Tibial nerve (tissue), 4 donors: ENCODE data around the gene PTBP3. TPM values are rescaled to one million over a fixed set of nuclear protein-coding genes. Genes with fewer than 3 reads are reported as not detected.

Source experiments
- DNase-seq, 2 donors: peaks; one replicate each; pipeline ENCODE4 v3.0.0-alpha.2; 2019; ENCODE audit warnings: low spot score in 2 of 2
- H3K27ac ChIP-seq, 4 donors: fragments of 200-600 bp; sonication (generic) in 3 of 4; one replicate each; pipeline ENCODE4 v1.5.1; 2017 to 2019; ENCODE audit warnings: mild to moderate bottlenecking in 1 of 4
- H3K27me3 ChIP-seq, 2 donors: fragments of 200-600 bp; sonication (generic) in 1 of 2; one replicate each; pipeline versions ENCODE4 v1.5.1 to v1.6.0; 2017 to 2019
- H3K36me3 ChIP-seq, 3 donors: fragments of 200-600 bp; sonication (generic); one replicate each; pipeline ENCODE4 v1.5.1; 2018 to 2019
- H3K4me1 ChIP-seq, 4 donors: fragments of 200-600 bp; sonication (generic) in 3 of 4; one replicate each; pipeline ENCODE4 v1.5.1; 2017 to 2019
- H3K4me3 ChIP-seq, 4 donors: fragments of 200-600 bp; sonication (generic) in 3 of 4; one replicate each; pipeline ENCODE4 v1.5.1; 2017 to 2019; ENCODE audit warnings: mild to moderate bottlenecking in 1 of 4, moderate library complexity in 1 of 4
- H3K9me3 ChIP-seq, 4 donors: fragments of 200-600 bp; sonication (generic) in 3 of 4; one replicate each; pipeline ENCODE4 v1.5.1; 2017 to 2019
- CTCF ChIP-seq, 5 experiments: fragments of 200-600 bp in 3 of 5; fragments of 450-650 bp in 2 of 5; sonication (generic) in 3 of 5; IDR thresholded peaks; one replicate each; pipeline ENCODE4 v1.5.1; 2016 to 2019; ENCODE audit warnings: antibody characterized with exemption in 5 of 5, mild to moderate bottlenecking in 3 of 5, moderate library complexity in 2 of 5
- EP300 ChIP-seq, 2 donors: sonication (generic); formaldehyde crosslinking; IDR thresholded peaks; one replicate each; pipeline ENCODE4 v1.6.1; 2017; ENCODE audit warnings: antibody characterized with exemption in 2 of 2, mild to moderate bottlenecking in 1 of 2
- POLR2A ChIP-seq, 2 donors: fragments of 450-650 bp; IDR thresholded peaks; one replicate each; pipeline ENCODE4 v1.6.1; 2017; ENCODE audit warnings: antibody characterized with exemption in 2 of 2, mild to moderate bottlenecking in 2 of 2, moderate library complexity in 2 of 2
- WGBS, 2 donors: methylation state at CpG; one replicate each; pipeline ENCODE4 v1.1.5; 2018; 5-methylcytosine and 5-hydroxymethylcytosine counted together
- total RNA-seq, 4 donors: library from RNA; depleted of rRNA; stranded (reverse); fragments of >200 nt; gene quantifications; one replicate each; pipeline ENCODE4 v1.1.0, GENCODE V29; 2016

Gene PTBP3
- total RNA-seq, 4 donors from 2014 or later, result 25.9 to 46.5 (median 31.8) TPM

GRCh38 chr9:112380102-112380824 is 46.8 kb upstream of the PTBP3 start, which contains the start of gene HSDL2:
Gene HSDL2 (plus strand): TSS chr9:112380108. CDS start chr9:112380164, 56 bp downstream.
- no peaks in the 10 kb centered on the region for H3K36me3 ChIP-seq
- peak within 1 kb of the TSS; percentile 61 to 89 (median 81) for H3K4me3 ChIP-seq
- 0% methylated on average over 24 to 35 of the region's 43 CpGs for WGBS, 2 donors
- H3K27ac ChIP-seq, result peak within 1 kb of the TSS; percentile 96 to 99 (median 98)
- peaks cover 0 to 62% (median 2%) of the 10 kb centered on the region in 4 donors for H3K4me1 ChIP-seq
- DNase-seq, result peak; percentile 14 to 15
- peak in 1 of 2 donors; percentile 83 for TF ChIP-seq EP300 (IDR thresholded peaks at IDR 0.05)
- no peak for TF ChIP-seq CTCF (IDR thresholded peaks at IDR 0.05)
- no peak for TF ChIP-seq POLR2A (IDR thresholded peaks at IDR 0.05)
- H3K9me3 ChIP-seq, result no peaks in the 10 kb centered on the region
- no peaks in the 10 kb centered on the region for H3K27me3 ChIP-seq

- Histone ChIP-seq H3K27ac (peak overlapping the region; percentile 96 to 99 (median 98)), H3K9me3 (no peaks in the 10 kb centered on the region), H3K27me3 (no peaks in the 10 kb centered on the region), H3K4me1 (peaks cover 0 to 55% (median 2%) of the 10 kb centered on the region in 4 donors), H3K4me3 (peak overlapping the region; percentile 61 to 89 (median 81)), H3K36me3 (peaks cover 0 to 3% (median 0%) of the 10 kb centered on the region in 3 donors)
- TF ChIP-seq POLR2A (IDR thresholded peaks at IDR 0.05) (peak; percentile 84 to 91), CTCF (IDR thresholded peaks at IDR 0.05) (peak in 2 of 5 experiments; percentile 26 to 55), EP300 (IDR thresholded peaks at IDR 0.05) (peak; percentile 78 to 97)
- 0% methylated on average over 23 to 35 of the region's 57 CpGs for WGBS, 2 donors
- peak; percentile 98 to 99 for DNase-seq
Observed at GRCh38 chr9:112379177-112380101, 46.0 kb upstream of the PTBP3 start.

GRCh38 chr9:112378328-112379176 is 45.1 kb upstream of the PTBP3 start:
- H3K4me1 ChIP-seq, result peaks cover 0 to 46% (median 2%) of the 10 kb centered on the region in 4 donors
- 18 to 19% methylated on average over 27 of the region's 27 CpGs for WGBS, 2 donors
- TF ChIP-seq EP300 (IDR thresholded peaks at IDR 0.05), result no peak
- TF ChIP-seq CTCF (IDR thresholded peaks at IDR 0.05), result no peak
- TF ChIP-seq POLR2A (IDR thresholded peaks at IDR 0.05), result no peak
- H3K27ac ChIP-seq, result peak overlapping the region; percentile 96 to 99 (median 98)
- H3K36me3 ChIP-seq, result peaks cover 0 to 6% (median 0%) of the 10 kb centered on the region in 3 donors
- no peaks in the 10 kb centered on the region for H3K9me3 ChIP-seq
- peak overlapping the region; percentile 61 to 89 (median 81) for H3K4me3 ChIP-seq
- no peak for DNase-seq
- H3K27me3 ChIP-seq, result no peaks in the 10 kb centered on the region

- Histone ChIP-seq H3K4me1 (peaks cover 0 to 40% (median 2%) of the 10 kb centered on the region in 4 donors), H3K27ac (peak overlapping the region in 1 of 4 donors; percentile 98), H3K36me3 (peaks cover 0 to 6% (median 0%) of the 10 kb centered on the region in 3 donors), H3K4me3 (no peak overlapping the region), H3K27me3 (no peaks in the 10 kb centered on the region), H3K9me3 (no peaks in the 10 kb centered on the region)
- no peak for DNase-seq
- TF ChIP-seq POLR2A (IDR thresholded peaks at IDR 0.05) (no peak), EP300 (IDR thresholded peaks at IDR 0.05) (no peak), CTCF (IDR thresholded peaks at IDR 0.05) (no peak)
- 91 to 100% methylated on average over 1 of the region's 1 CpG for WGBS, 2 donors
Observed at GRCh38 chr9:112377684-112378327, 44.4 kb upstream of the PTBP3 start.
